DMS 273 treated with DMSO at 0.1 percent for 48 hours (cell line): ENCODE results near the gene ZNF428.
A peak's percentile ranks its signal among the peaks of the same experiment; 100 is the strongest.
"Not testable (repeated sequence)": the region's sequence is repeated elsewhere in the genome, so short reads cannot be mapped to it uniquely, and the experiment has no call there.

Experiments
- DNase-seq: peaks from one replicate; lab custom pipeline; 2025; lab: John Stamatoyannopoulos, UW

Gene ZNF428

DNA sequence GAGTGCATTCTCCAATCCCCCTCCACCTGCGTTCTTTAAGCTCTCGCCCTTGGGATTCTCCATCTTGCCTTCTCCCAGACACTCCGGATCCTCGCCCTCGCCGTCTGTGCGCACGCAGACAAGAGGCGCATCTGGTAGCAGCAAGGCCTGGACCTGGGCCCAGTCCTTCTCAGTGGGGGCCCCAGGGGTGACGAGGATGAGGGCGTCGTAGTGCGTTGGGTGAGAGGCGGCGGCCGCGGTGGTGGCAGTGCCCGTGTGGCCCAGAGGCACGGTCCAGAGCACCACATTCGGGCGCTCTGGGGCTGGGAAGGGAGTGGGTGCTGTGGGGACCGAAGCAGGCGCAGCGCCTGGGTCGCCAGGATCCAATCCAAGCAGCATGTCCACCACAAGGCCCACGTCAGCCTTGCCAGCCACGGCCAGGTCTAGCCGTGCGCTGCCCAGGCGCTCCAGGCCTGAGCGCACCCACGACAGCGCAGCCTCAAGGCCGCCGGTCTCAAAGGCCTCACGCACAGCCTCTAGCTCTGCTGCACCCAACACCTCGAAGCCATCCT lies 26.6 kb downstream of the ZNF428 start:
- no peak for DNase-seq

DNA sequence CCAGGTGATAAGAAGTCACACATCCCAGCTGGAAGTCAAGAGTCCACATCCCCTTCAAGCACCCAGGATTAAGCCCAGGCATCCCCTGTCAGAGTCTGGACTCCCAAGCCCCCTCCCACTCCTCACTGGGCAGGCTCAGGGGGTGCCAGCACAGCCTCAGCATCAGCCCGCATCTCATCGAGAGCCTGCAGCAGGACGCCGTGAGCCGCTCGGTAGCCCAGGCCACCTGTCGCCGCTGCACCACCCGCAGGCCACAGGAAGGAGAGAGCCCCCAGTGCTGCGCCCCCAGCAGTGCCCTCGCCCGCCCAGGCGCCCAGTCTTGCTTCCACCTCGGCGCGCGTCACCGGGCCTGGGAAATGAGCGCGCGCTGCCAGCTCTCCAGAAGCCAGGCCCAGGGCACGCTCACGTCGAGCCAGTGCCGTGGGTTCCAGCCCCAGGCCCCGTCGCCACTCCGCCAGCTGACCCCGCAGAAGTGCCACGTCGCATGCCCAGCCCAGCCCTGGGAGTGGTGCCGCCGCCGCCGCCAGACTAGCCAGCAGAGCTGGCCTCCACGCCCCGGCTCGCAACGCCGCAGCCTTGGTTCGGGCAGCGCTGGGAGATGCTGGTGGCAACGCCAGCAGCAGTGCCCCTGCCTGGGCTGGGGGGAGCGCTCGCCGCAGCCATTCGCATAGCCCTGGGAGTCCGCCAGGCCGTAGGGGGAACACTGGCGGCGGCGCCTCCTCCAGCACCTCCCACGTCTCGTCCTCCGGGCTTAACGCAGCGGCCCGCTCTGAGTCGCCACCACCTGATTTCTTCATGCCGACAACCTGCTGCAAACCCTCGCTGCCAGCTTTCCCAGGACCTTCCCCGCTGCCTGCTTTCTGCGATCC lies 27.3 kb downstream of the ZNF428 start:
- DNase-seq = no peak

DNA sequence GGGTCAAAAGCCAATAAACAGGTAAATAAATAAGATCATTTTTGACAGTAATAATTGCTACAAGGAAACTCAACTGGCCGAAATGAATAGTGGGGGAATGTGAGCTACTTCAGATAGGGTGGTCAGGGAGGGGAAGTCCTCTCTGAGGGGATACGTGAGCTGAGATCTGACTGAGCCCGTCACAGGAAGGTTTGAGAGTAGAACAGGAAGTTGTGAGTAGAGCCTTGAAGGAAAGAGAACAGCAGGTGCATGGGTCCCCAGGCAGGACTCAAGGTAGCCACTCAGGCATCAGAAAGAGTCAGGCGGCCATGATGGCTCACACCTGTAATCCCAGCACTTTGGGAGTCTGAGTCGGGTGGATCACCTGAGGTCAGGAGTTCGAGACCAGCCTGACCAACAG lies 29.8 kb downstream of the ZNF428 start:
- no peak for DNase-seq

DNA sequence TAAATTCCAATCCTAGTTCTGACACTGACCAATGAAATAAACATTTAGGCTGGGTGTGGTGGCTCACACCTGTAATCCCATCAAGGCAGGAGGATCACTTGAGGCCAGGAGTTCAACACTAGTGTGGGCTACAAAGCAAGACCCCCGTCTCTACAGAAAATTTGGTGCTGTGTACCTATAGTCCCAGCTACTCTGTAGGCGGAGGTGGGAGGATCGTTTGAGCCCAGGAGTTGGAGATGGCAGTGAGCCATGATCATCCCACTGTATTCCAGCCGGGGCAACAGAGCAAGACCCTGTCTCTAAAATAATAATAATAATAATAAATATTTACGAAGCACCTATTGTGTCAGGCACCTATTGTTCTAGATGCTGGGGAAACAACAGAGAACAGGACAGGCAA lies 30.2 kb downstream of the ZNF428 start:
- DNase-seq = no peak

DNA sequence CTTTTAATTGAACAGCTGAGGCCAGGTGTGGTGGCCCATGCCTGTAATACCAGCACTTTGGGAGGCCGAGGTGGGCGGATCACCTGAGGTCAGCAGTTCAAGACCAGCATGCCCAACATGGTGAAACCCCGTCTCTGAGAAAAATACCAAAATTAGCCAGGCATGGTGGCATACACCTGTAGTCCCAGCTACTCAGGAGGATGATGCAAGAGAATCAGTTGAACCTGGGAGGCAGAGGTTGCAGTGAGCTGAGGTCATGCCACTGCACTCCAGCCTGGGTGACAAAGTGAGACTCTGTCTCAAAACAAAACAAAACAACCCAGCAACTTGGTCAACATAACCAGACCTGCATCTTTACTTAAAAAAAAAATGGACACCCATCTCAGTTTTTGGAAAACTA lies 32.4 kb downstream of the ZNF428 start:
- not testable (repeated sequence) for DNase-seq

DNA sequence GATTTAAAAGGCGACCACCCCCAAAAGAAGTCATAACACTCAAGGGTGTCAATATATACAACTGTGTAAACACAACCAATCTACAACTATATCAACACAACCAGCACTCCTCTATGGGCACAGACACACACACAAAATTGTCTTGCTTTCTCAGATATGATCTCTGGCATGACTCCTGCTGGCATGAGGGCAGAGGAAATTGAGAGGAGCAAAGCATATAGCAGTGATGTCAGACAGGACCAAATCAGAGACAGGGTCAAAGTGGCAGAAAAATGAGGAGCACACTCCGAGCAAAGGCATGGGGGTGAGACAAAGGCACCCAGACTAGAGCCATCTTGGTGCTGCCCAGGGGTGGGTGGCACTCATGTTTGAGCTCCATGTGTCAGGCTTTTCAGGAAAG lies 33.1 kb downstream of the ZNF428 start:
- DNase-seq = no peak

GRCh38 chr19:43584484-43584883 lies 34.9 kb downstream of the ZNF428 start:
- no peak for DNase-seq

DNA sequence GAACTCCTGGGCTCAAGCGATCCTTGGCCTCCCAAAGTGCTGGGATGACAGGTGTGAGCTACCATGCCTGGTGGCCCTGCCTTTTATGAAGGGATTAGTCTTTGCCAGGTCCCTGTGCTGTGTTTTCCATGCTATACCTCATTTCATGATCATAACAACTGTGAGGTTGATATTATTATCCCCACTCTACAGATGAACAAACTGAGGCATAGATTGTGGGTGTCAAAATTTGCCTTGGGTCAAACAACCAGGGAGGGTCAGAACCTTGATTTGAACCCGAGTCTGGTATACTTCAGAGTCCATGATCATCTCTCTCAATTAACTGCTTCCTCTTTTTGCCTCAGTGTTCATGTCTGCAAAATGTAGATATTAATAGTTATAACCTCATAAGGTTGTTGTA lies 36.9 kb downstream of the ZNF428 start:
- no peak for DNase-seq

GRCh38 chr19:43581467-43581866 lies 38.0 kb downstream of the ZNF428 start:
- no peak for DNase-seq

DNA sequence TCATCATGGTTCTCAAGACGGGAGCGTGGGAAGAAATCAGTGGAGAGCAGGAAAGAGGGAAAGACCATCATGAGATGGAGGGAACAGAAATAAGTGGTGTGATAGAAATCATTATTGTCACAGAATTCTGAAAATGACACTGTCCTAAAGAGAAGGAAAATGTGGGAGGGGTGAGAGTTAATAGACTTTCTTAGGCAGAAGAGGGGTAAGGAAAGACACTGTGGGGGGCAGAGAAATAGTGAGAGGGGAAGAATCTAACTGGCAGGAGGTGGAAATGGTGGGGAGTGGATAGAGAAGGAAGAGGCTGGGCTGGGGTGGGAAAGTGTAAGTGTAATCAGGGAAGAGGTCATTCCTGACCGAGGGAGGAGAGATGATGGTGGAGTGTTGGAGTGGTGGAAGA lies 40.6 kb downstream of the ZNF428 start:
- no peak for DNase-seq

- no peak for DNase-seq
Observed at GRCh38 chr19:43575955-43576878, 43.2 kb downstream of the ZNF428 start.

DNA sequence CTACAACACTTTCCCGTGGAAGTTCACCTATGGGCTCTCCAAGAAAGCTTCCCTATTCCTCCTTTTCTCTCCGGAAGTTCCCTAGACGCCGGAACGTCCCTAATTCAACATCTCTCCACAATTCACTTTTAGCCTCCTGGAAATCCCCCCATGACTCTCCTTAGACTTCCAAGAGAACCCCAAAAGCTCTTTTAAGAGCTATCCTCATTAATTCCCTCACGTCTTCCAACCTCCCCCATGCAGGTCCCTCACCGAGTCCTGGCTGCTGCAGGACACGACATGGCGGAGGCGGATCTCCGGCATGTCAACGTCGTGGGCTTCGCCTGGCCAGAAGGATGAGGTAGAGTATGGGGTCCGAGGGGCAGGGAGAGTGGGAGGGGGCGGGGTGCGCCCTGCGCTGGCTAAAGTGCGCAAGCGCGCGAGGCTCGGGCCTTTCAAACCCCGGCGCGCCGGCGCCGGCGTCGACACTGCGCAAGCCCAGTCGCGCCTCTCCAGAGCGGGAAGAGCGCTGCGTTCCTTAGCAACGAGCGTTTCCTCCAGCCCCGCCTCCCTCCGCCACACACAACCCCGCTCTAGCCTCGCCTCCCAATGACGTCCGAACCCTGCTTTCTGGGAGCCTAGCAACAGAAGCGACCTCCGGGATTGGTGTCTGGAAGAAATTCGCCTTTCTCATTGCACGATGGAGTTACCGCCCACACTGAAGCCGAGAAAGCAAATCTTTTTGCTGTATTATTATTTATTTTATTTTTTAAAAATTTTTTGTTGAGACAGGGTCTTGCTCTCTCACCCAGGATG lies 44.1 kb downstream of the ZNF428 start, which contains the start of the genes PINLYP and XRCC1:
Gene PINLYP (plus strand): TSS at position 646 of the 795 bp plus-strand sequence. CDS start 1,391 bp downstream, outside the sequence.
Gene XRCC1 (minus strand): TSS at position 372 of the 795 bp plus-strand sequence. CDS start 69 bp downstream, at position 303.
- peak; percentile 96 for DNase-seq

DNA sequence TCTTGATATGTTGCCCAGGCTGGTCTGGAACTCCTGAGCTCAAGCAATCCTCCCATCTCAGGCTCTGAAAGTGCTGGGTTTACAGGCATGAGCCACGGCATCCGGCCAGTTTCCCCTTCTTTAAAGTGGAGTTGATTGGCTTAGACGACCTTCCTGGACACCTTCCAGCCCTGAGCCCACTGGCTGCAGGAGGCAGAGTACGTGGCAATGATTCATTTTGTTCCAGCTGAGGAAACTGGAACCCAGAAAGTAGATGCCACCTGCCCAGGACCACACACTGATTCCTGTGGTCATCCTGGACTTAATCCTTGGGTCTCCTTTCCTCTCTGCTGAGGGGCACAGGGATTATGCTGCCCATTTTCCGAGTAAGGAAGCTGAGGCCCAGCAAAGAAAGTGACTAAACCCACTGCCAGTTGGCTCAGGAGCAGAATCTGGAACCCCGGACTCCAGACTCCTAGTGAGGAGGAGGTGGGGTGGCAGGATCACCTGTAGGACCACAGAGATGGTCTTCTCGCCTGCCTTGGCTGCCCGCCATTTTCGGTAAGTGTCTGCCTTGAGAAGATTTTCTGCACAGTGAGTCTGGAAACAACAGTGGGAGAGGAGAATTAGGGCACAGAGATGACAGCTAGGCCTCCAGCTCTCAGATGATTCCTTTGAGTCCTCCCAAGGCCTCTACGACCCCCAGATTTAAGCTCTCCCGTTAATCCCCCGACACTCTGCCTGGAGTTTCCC lies 44.8 kb downstream of the ZNF428 start:
- no peak for DNase-seq

DNA sequence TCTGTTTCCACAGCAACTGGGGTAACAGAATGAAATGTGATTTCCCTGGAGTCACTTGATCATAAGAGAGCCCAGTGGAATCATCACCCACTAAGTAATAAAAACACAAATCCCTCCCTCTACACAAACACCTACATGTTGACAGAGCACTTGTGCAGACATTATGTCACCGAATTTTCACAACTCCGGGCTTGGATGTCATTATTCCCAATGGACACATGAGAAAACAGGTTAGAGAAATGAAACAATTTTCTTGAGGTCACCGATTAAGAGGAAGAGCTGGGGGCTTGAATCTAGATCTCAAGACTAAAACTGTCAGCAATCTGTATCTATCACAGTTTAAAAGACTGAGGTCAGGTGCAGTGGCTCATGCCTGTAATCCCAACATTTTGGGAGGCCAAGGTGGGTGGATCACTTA lies 47.2 kb downstream of the ZNF428 start:
- DNase-seq = no peak

DNA sequence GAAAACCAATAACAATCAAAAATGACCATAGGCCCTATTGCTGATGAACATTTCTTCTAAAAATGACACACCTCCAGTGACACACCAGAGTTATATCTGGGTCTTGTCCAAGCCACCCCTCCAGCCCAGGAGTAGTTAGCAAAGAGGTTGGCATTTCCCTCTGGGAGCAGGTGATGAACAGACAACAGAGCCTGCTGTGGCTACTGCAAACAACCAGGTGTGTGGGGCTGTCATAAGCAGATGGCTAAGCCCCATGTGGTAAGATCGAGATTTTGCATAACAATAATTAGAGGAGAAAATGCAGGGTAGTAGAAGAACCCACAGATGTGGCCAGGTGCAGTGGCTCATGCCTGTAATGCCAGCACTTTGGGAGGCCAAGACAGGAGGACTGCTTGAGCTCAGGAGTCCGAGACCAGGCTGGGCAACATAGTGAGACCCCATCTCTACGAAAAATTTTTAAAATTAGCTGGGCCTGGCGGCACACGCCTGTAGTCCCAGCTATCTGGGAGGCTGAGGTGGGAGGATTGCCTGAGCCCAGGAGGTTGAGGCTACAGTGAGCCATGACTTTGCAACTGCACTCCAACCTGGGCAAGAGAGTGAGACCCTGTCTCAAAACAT lies 49.1 kb downstream of the ZNF428 start:
- no peak for DNase-seq

DNA sequence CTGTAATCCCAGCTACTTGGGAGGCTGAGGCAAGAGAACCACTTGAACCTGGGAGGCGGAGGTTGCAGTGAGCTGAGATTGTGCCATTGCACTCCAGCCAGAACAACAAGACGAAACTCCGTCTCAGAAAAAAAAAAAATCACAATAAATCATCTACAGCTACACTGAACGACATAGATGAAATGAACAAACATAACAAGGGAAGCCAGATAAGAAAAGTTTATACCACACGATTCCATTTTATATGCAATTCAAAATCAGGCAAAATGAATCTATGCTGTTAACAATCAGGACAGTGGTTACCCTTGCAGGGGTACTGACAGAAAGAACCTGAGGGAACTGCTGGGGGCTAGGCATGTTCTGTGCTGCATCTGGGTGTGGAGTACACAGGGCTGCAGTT lies 49.8 kb downstream of the ZNF428 start:
- no peak for DNase-seq

DNA sequence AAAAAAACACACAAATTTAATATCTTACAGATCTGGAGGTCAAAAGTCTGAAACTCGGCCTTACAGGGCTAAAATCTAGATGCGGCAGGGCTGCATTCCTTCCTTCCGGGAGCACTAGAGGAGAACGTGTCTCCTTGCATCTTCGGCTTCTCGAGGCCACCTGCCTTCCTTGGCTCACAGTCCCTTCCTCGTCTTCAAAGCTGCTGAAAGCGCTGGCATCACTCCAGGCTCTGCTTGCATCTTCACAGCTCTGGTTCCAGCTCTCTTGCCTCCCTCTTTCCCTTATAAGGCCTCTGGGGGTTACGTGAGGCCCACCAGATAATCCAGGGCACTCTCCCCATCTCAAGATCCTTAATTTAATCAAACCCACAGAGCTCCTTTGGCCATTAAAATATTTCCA lies 54.6 kb downstream of the ZNF428 start:
- DNase-seq = no peak

GRCh38 chr19:43563816-43564457 lies 55.5 kb downstream of the ZNF428 start:
- no peak for DNase-seq

DNA sequence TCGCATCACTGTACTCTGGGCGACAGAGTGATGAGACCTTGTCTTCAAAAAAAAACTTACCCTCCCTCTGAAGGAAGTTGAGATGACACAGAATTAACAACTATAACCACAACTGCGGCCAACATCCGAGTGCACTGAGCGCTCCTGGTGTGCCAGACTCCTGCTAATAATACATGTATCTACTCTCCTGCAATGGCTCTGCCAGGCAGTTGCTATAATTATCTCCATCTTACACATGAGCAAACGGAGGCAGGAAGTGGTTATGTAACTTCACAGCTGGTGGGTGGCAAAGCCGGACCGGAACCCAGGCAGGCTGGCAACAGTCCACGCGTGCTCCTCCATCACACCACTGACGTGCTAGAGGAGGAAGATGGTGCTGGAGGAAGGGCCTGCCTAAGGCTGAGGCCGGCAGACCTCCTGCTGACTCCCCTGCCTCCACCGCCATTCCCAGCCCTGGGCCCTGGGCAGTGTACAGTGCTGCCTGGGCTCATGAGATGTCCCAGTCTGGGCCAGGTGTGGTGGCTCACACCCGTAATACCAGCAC lies 56.7 kb downstream of the ZNF428 start:
- peak; percentile 5 for DNase-seq
